Measurements from ENCODE around the gene SVEP1.

DNA sequence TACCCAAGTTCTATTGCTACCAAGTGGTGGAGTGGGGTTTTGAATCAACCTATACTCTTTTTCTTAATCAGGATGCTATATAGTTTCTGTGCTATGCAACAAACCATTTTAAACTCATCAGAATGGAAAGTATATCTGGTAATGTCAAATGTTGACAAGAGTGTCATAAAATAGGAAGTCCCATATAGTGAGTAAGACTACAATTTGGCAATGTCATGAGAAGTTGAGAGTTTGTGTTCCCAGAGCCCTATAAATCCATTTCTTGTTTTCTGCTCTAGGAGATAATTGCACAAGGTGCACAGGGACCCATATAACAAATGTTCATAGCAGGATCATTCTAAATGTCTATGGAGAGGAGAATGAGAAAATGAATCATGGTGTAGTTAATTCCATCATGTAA, 132.1 kb downstream of the SVEP1 start:
- TF ChIP-seq, protein P1, sequence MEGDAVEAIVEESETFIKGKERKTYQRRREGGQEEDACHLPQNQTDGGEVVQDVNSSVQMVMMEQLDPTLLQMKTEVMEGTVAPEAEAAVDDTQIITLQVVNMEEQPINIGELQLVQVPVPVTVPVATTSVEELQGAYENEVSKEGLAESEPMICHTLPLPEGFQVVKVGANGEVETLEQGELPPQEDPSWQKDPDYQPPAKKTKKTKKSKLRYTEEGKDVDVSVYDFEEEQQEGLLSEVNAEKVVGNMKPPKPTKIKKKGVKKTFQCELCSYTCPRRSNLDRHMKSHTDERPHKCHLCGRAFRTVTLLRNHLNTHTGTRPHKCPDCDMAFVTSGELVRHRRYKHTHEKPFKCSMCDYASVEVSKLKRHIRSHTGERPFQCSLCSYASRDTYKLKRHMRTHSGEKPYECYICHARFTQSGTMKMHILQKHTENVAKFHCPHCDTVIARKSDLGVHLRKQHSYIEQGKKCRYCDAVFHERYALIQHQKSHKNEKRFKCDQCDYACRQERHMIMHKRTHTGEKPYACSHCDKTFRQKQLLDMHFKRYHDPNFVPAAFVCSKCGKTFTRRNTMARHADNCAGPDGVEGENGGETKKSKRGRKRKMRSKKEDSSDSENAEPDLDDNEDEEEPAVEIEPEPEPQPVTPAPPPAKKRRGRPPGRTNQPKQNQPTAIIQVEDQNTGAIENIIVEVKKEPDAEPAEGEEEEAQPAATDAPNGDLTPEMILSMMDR (IDR thresholded peaks at IDR 0.05 in 8 of 11, conservative IDR thresholded peaks at IDR 0.05 in 3 of 11) = no peak
- no peak for TF ChIP-seq POLR2A (IDR thresholded peaks at IDR 0.05)
